ENCODE results near the gene CDH4.

DNA sequence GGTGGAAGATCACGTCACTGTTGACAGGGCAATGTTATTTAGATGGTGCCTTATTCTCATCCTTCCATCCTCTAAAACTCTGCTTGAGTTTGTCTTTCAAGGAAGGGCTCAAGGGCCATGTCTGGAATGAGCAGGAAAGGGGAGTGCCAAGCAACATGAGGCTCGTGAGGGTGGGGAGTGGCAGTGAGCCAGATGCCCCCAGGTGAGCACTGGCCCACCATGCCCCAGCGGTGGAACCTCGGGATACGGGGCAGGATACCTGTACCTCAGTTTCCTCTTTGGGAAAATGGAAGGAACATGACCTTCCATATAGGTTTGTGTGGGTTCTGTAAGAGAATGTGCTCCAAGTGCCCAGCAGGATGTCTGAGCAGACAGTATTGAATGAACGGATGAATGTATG, 476.3 kb downstream of the CDH4 start:
- TF ChIP-seq EZH2 (IDR thresholded peaks at IDR 0.05): no peak
- TF ChIP-seq, protein P1, sequence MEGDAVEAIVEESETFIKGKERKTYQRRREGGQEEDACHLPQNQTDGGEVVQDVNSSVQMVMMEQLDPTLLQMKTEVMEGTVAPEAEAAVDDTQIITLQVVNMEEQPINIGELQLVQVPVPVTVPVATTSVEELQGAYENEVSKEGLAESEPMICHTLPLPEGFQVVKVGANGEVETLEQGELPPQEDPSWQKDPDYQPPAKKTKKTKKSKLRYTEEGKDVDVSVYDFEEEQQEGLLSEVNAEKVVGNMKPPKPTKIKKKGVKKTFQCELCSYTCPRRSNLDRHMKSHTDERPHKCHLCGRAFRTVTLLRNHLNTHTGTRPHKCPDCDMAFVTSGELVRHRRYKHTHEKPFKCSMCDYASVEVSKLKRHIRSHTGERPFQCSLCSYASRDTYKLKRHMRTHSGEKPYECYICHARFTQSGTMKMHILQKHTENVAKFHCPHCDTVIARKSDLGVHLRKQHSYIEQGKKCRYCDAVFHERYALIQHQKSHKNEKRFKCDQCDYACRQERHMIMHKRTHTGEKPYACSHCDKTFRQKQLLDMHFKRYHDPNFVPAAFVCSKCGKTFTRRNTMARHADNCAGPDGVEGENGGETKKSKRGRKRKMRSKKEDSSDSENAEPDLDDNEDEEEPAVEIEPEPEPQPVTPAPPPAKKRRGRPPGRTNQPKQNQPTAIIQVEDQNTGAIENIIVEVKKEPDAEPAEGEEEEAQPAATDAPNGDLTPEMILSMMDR (IDR thresholded peaks at IDR 0.05): no peak
- TF ChIP-seq EZH2phosphoT487 (IDR thresholded peaks at IDR 0.05): no peak

Measured in neural progenitor cell (in vitro differentiated cells).